HepG2 (cell line): ENCODE data around the gene MIB1. TPM values are rescaled to one million over a fixed set of nuclear protein-coding genes. Genes with fewer than 3 reads are reported as not detected.

Experiments
- ATAC-seq: fragments of 200-7000 bp; cut with Tn5 transposase; 3 replicates; pipeline ENCODE4 v1.9.1; 2020; ENCODE audit warnings: mild to moderate bottlenecking, moderate library complexity
- BruUV-seq: library from RNA; stranded (reverse); fragments of 400-500 nt; replicated peaks from 2 replicates; lab custom pipeline; 2021; lab: Mats Ljungman, UMichigan
- CTCF ChIA-PET: fragments of 300-600 bp; formaldehyde crosslinking; extraction: SDS; loops from one replicate; lab custom pipeline; 2021; ENCODE audit warnings: low total read pairs, inconsistent platforms, low intra/inter-chr PET ratio; lab: Yijun Ruan, JAX
- POLR2A ChIA-PET: fragments of 350-600 bp; sonication (Branson Sonifier 250); formaldehyde crosslinking; loops from one replicate; lab custom pipeline; 2020; ENCODE audit warnings: antibody characterized with exemption, inconsistent platforms; lab: Yijun Ruan, JAX
- DNase-seq: peaks from one replicate; pipeline ENCODE4 v3.0.0-alpha.2; 2015; ENCODE audit warnings: low spot score
- FAIRE-seq: peaks from 3 replicates; lab custom pipeline; 2011; peaks lifted over from hg19 to GRCh38; lab: Jason Lieb, UNC
- H2AFZ ChIP-seq: one replicate; pipeline ENCODE4 v1.6.1; 2011; ENCODE audit warnings: low read length, inconsistent platforms
- H3K27ac ChIP-seq: fragments of 300-600 bp; 3 replicates; pipeline ENCODE4 v1.8.0; 2011; ENCODE audit warnings: mixed run types, mild to moderate bottlenecking, mixed read lengths, low read length, inconsistent platforms; ENCODE audit not compliant: insufficient read depth; ENCODE audit errors: extremely low read length
- H3K27me3 ChIP-seq, 2 experiments: fragments of 200-600 bp in 1 of 2; 2 replicates in 1 of 2; 3 replicates in 1 of 2; pipeline versions ENCODE4 v1.6.0 to v1.8.0; 2011; ENCODE audit warnings: low read length in 2 of 2, mild to moderate bottlenecking in 2 of 2, moderate library complexity in 2 of 2, inconsistent platforms in 1 of 2; ENCODE audit not compliant: insufficient read depth in 2 of 2, control insufficient read depth in 1 of 2
- H3K36me3 ChIP-seq, 2 experiments: fragments of 200-600 bp in 1 of 2; replicated peaks in 1 of 2; 2 replicates in 1 of 2; 3 replicates in 1 of 2; pipeline versions ENCODE4 v1.5.1 to v1.8.0; 2011; ENCODE audit warnings: low read length in 2 of 2, inconsistent platforms in 1 of 2; ENCODE audit not compliant: insufficient read depth in 2 of 2, control insufficient read depth in 1 of 2
- H3K4me1 ChIP-seq: 2 replicates; pipeline ENCODE4 v1.5.1; 2012; ENCODE audit warnings: low read length, inconsistent platforms; ENCODE audit not compliant: insufficient read depth
- H3K4me2 ChIP-seq: 2 replicates; pipeline ENCODE4 v1.6.0; 2011; ENCODE audit warnings: low read depth, low read length, inconsistent platforms
- H3K4me3 ChIP-seq, 3 experiments: fragments of 200-600 bp in 1 of 3; sonication (generic), shearing (Covaris generic) in 1 of 3; replicated peaks in 1 of 3; 2 replicates each; pipeline ENCODE4 v1.5.1; 2011 to 2016; ENCODE audit warnings: low read length in 3 of 3, inconsistent platforms in 2 of 3, low read depth in 2 of 3, mild to moderate bottlenecking in 2 of 3, control low read depth in 1 of 3, mixed read lengths in 1 of 3; ENCODE audit not compliant: insufficient read depth in 1 of 3
- H3K79me2 ChIP-seq: one replicate; pipeline ENCODE4 v1.6.1; 2011; ENCODE audit warnings: low read length, inconsistent platforms; ENCODE audit not compliant: insufficient read depth
- H3K9ac ChIP-seq: 2 replicates; pipeline ENCODE4 v1.6.0; 2011; ENCODE audit warnings: mild to moderate bottlenecking, low read depth, low read length, inconsistent platforms; ENCODE audit not compliant: insufficient read depth
- H3K9me3 ChIP-seq: 2 replicates; pipeline ENCODE4 v1.5.1; 2012; ENCODE audit warnings: mild to moderate bottlenecking, low read length
- H4K20me1 ChIP-seq: 2 replicates; pipeline ENCODE4 v1.6.0; 2011; ENCODE audit warnings: inconsistent platforms, mild to moderate bottlenecking, low read length, moderate library complexity; ENCODE audit not compliant: insufficient read depth
- AKAP8 ChIP-seq: sonication (generic); formaldehyde crosslinking; IDR thresholded peaks from 2 replicates; pipeline ENCODE4 v1.5.1; 2020; ENCODE audit warnings: mild to moderate bottlenecking, missing genetic modification reagents
- ARID4A ChIP-seq: sonication (generic); formaldehyde crosslinking; IDR thresholded peaks from 2 replicates; pipeline ENCODE4 v1.5.0; 2020; ENCODE audit warnings: mild to moderate bottlenecking, missing genetic modification reagents, borderline replicate concordance
- ELF4 ChIP-seq: sonication (generic); formaldehyde crosslinking; IDR thresholded peaks from 2 replicates; pipeline ENCODE4 v1.5.0; 2020; ENCODE audit warnings: missing genetic modification reagents, mild to moderate bottlenecking, moderate library complexity, borderline replicate concordance
- FOXA1 ChIP-seq, 2 experiments: fragments of 450-650 bp in 1 of 2; sonication (generic) in 1 of 2; formaldehyde crosslinking in 1 of 2; IDR thresholded peaks; 2 replicates each; pipeline versions ENCODE4 v1.4.0 to v1.6.1; 2016 to 2020; ENCODE audit warnings: missing genetic modification reagents in 1 of 2
- HES4 ChIP-seq: sonication (generic); formaldehyde crosslinking; IDR thresholded peaks from 2 replicates; pipeline ENCODE4 v1.9.0; 2021; ENCODE audit warnings: mild to moderate bottlenecking, missing genetic modification reagents, borderline replicate concordance
- SIN3A ChIP-seq: IDR thresholded peaks from 2 replicates; pipeline ENCODE4 v1.6.1; 2011; ENCODE audit warnings: low read depth, mild to moderate bottlenecking, control low read depth, low read length, borderline replicate concordance
- SNAPC4 ChIP-seq: sonication (generic); formaldehyde crosslinking; IDR thresholded peaks from 2 replicates; pipeline ENCODE4 v1.4.0; 2020; ENCODE audit warnings: mild to moderate bottlenecking, missing genetic modification reagents
- SUZ12 ChIP-seq: fragments of 150-350 bp; IDR thresholded peaks from 2 replicates; pipeline ENCODE4 v1.6.1; 2014; ENCODE audit warnings: low read depth, low read length
- ZNF329 ChIP-seq: sonication (generic); formaldehyde crosslinking; IDR thresholded peaks from 2 replicates; pipeline ENCODE4 v1.9.0; 2021; ENCODE audit warnings: low read depth, mild to moderate bottlenecking, missing genetic modification reagents
- ZNF530 ChIP-seq: sonication (generic); formaldehyde crosslinking; IDR thresholded peaks from 2 replicates; pipeline ENCODE4 v1.5.0; 2020; ENCODE audit warnings: low read depth, mild to moderate bottlenecking, missing genetic modification reagents
- ZNF550 ChIP-seq: sonication (generic); formaldehyde crosslinking; IDR thresholded peaks from 2 replicates; pipeline ENCODE4 v1.4.0; 2020; ENCODE audit warnings: mild to moderate bottlenecking, missing genetic modification reagents, borderline replicate concordance
- ZNF775 ChIP-seq: sonication (generic); formaldehyde crosslinking; IDR thresholded peaks from 2 replicates; pipeline ENCODE4 v1.4.0; 2020; ENCODE audit warnings: missing genetic modification reagents, mild to moderate bottlenecking, moderate library complexity, borderline replicate concordance
- WGBS: methylation state at CpG from one replicate; pipeline ENCODE4 v1.1.6; 2017; ENCODE audit warnings: low lambda C conversion rate; 5-methylcytosine and 5-hydroxymethylcytosine counted together
- in situ Hi-C: cut with HindIII; loops from 2 replicates; pipeline ENCODE4 v1.10.0; 2017; ENCODE audit warnings: low pct_unique_long_range_greater_than_20kb; ENCODE audit not compliant: extremely low pct_ligation_motif_present
- intact Hi-C: fragments of 100-400 bp; cut with micrococcal nuclease; formaldehyde crosslinking; loops from one replicate; pipeline ENCODE4 v1.10.0; 2022; ENCODE audit not compliant: unreplicated experiment
- polyA plus RNA-seq, 8 experiments: library from polyadenylated mRNA; depleted of rRNA in 3 of 8; stranded (reverse) in 7 of 8; unstranded in 1 of 8; fragments of >200 nt; fragmentation: Illumina TruSeq in 4 of 8; extraction: Trizol in 4 of 8; gene quantifications; 2 replicates each; pipeline versions ENCODE4 v1.2.1 to v1.2.3, GENCODE V29; 2011 to 2016; ENCODE audit warnings: low read depth in 4 of 8, missing spikeins in 1 of 8, mixed read lengths in 1 of 8; ENCODE audit not compliant: insufficient read depth in 1 of 8
- total RNA-seq, 5 experiments: library from RNA; depleted of rRNA; stranded (reverse); fragments of >200 nt; fragmentation: Illumina TruSeq; extraction: Trizol; gene quantifications; 2 replicates each; pipeline ENCODE4 v1.2.3, GENCODE V29; 2016; ENCODE audit warnings: low read depth in 1 of 5

The MIB1 gene
- total and polyA plus RNA-seq, 2 of the 13 experiments (the other 11 are each of a cell fraction or from before 2014, with no cell fraction given) = 12.0 to 47.0 TPM

GRCh38 chr18:21741562-21742314, 1.1 kb downstream of the MIB1 start (continued):
- 0 out of 2 replicates have a peak, but pooled peaks have one; percentile 29 for TF ChIP-seq ARID4A

GRCh38 chr18:21742315-21742687, 1.7 kb downstream of the MIB1 start:
- no peak for TF ChIP-seq HES4
- no peak for TF ChIP-seq SNAPC4 (CRISPR knock-in tag)
- TF ChIP-seq ELF4 (CRISPR knock-in tag) = no peak
- no peak for TF ChIP-seq ZNF550
- TF ChIP-seq FOXA1 (IDR thresholded peaks at IDR 0.05) = no peak
- no peak for TF ChIP-seq FOXA1 (CRISPR knock-in tag; IDR thresholded peaks at IDR 0.05)
- TF ChIP-seq ZNF329 (CRISPR knock-in tag) = no peak
- TF ChIP-seq AKAP8 = no peak
- no peak for TF ChIP-seq SUZ12
- no peak for TF ChIP-seq SIN3A
- TF ChIP-seq ZNF775 = no peak
- TF ChIP-seq ZNF530 (CRISPR knock-in tag) = no peak
- in situ Hi-C loops = no loop called here
- Histone ChIP-seq H3K9me3 (no peaks in the 10 kb centered on the region), H4K20me1 (peaks cover 19% of the 10 kb centered on the region), H3K4me2 (peak overlapping the region; percentile 82), H3K27ac (peak overlapping the region; percentile 51), H3K79me2 (peaks cover 59% of the 10 kb centered on the region), H3K9ac (peak overlapping the region; percentile 91), H3K27me3 (no peaks in the 10 kb centered on the region), H3K36me3 (no peaks in the 10 kb centered on the region; a peak in 1 of 5 replicates), H3K4me1 (peaks cover 55% of the 10 kb centered on the region), H2AFZ (no peak overlapping the region), H3K4me3 (peak overlapping the region; percentile 93 to 98 (median 94))
- ChIA-PET CTCF (no interaction called here), POLR2A (interaction anchor here (1.8 kb wide), 1 partner anchor 38 kb away, joined by 6 read pairs; the partner anchor contains the start of gene ABHD3)
- DNase-seq (no peak), ATAC-seq (no peak), FAIRE-seq (no peak)
- BruUV-seq = no TSS peak
- intact Hi-C loops = loop anchor here (5.0 kb wide), 2 partner anchors 55 to 130 kb away; partner anchors contain the start of gene SNRPD1
- WGBS = 39% methylated on average over 5 of the region's 5 CpGs
